Astrocyte of the cerebellum (primary cell): Measurements from ENCODE around the gene MFSD2B.
A peak's percentile ranks its signal among the peaks of the same experiment; 100 is the strongest.

Source experiments
- DNase-seq: peaks from one replicate; pipeline ENCODE4 v3.0.0-alpha.2; 2011; ENCODE audit warnings: low read depth
- H3K4me3 ChIP-seq: 2 replicates; pipeline ENCODE4 v1.5.1; 2011; ENCODE audit warnings: mild to moderate bottlenecking, low read depth, low read length, moderate library complexity
- in situ Hi-C: cut with HindIII; loops from 2 replicates; pipeline ENCODE4 v1.10.0; 2017; ENCODE audit warnings: low sequenced_read_pairs
- TF ChIP-seq, protein P1 (sequence below): IDR thresholded peaks from 2 replicates; pipeline ENCODE4 v1.5.1; 2012; ENCODE audit warnings: low read length, low read depth, moderate library complexity, mild to moderate bottlenecking; ENCODE audit errors: missing control alignments

The MFSD2B gene, protein sequence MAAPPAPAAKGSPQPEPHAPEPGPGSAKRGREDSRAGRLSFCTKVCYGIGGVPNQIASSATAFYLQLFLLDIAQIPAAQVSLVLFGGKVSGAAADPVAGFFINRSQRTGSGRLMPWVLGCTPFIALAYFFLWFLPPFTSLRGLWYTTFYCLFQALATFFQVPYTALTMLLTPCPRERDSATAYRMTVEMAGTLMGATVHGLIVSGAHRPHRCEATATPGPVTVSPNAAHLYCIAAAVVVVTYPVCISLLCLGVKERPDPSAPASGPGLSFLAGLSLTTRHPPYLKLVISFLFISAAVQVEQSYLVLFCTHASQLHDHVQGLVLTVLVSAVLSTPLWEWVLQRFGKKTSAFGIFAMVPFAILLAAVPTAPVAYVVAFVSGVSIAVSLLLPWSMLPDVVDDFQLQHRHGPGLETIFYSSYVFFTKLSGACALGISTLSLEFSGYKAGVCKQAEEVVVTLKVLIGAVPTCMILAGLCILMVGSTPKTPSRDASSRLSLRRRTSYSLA

DNA sequence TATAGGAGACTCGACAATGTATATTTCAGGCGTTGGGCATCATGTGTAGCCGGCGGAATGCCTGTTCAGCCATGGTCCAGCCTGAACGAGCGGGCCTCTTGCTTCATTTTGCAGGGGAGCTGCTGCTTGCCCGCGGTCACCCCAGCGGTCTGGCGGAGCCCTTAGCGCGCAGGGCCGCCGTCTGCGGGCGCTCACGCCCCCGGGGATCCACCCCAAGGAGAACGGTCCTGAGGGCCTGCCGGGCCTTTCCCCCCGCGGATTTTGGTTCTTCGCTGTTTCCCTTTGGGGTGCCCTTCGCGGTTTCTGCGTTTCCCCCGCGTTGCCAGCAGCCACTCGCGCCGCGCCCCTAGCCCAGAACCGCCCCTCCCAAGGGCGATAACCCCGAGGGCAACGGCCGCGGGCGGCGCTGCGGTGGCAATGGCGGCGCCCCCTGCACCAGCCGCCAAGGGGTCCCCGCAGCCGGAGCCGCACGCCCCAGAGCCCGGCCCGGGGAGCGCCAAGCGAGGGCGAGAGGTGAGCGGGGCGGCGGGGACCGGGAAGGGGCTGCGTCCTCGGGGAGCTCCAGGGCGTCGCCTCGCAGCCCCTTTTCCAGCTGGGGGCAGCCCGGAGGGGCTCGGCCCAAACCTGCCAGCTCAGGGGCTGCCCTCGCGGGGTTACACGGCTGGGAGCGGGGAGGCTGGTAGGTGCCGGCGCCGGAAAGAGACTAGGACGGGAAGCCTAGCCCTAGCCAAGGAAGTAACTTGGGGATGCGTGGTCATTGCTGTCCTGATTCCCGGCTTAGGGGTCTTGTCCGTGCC is at the start of gene MFSD2B:
Gene MFSD2B, plus strand, starts transcription at position 406 of the 797 bp plus-strand sequence. Its CDS starts 12 bp downstream, at position 418.
- TF ChIP-seq, protein P1, sequence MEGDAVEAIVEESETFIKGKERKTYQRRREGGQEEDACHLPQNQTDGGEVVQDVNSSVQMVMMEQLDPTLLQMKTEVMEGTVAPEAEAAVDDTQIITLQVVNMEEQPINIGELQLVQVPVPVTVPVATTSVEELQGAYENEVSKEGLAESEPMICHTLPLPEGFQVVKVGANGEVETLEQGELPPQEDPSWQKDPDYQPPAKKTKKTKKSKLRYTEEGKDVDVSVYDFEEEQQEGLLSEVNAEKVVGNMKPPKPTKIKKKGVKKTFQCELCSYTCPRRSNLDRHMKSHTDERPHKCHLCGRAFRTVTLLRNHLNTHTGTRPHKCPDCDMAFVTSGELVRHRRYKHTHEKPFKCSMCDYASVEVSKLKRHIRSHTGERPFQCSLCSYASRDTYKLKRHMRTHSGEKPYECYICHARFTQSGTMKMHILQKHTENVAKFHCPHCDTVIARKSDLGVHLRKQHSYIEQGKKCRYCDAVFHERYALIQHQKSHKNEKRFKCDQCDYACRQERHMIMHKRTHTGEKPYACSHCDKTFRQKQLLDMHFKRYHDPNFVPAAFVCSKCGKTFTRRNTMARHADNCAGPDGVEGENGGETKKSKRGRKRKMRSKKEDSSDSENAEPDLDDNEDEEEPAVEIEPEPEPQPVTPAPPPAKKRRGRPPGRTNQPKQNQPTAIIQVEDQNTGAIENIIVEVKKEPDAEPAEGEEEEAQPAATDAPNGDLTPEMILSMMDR, result no peak
- in situ Hi-C loops, result no loop called here
- DNase-seq, result no peak
- peak within 1 kb of the TSS; percentile 41 for H3K4me3 ChIP-seq

DNA sequence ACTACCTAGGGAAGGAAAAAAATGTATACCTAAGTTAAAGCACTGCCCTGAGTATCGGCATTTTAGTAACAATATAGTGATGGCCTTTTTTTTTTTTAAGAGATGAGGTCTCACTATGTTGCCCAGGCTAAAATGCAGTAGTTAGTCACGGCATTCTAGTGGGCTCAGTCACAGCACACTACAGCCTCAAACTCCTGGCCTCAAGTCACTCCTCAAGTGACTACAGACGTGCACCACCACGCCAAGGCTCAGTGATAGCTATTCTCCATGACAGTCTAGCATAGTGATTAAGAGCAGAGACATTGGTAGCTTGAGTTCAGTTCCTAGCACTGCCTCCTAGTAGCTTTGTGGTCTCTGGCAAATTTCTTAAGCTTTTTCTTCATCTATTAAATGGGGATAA is 42.0 kb upstream of the MFSD2B start:
- TF ChIP-seq, protein P1, result no peak
- in situ Hi-C loops, result no loop called here
- no peak overlapping the region for H3K4me3 ChIP-seq
- DNase-seq, result no peak

DNA sequence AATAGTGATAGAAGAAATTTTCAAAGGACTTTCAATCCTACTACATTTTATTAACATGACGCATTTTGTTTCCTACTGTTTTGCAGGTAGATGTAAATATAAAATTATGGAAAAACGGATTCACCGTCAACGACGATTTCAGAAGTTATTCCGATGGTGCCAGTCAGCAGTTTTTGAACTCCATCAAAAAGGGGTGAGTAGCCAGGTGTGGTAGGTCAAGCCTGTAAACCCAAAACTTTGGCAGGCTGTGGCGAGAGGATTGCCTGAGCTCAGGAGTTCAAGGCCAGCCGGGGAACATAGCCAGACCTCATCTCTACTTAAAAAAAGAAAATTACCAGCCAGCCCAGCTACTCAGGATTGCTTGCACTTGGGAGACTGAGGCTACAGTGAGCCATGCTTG is 33.0 kb upstream of the MFSD2B start:
- no peak overlapping the region for H3K4me3 ChIP-seq
- in situ Hi-C loops, result no loop called here
- TF ChIP-seq, protein P1, result no peak
- DNase-seq, result no peak

DNA sequence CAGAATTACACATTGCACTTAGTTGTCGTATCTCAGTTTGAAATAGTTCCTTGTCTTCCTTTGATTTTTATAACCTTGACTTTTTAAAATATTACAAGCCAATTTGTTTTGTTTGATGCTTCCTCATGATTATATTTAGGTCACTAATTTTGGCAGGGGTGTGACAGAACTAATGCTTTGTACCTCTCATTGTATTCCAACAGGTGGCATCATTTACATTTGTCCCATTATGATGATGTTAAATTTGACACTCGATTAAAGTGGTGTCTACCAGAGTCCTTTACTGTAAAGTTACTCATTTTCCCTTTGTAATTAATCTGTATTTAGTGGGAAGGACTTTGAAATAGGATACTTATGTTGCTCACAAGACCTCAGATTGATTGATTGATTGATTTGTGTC is 21.5 kb upstream of the MFSD2B start:
- no peak for DNase-seq
- TF ChIP-seq, protein P1, result no peak
- no peak overlapping the region for H3K4me3 ChIP-seq
- in situ Hi-C loops, result no loop called here

DNA sequence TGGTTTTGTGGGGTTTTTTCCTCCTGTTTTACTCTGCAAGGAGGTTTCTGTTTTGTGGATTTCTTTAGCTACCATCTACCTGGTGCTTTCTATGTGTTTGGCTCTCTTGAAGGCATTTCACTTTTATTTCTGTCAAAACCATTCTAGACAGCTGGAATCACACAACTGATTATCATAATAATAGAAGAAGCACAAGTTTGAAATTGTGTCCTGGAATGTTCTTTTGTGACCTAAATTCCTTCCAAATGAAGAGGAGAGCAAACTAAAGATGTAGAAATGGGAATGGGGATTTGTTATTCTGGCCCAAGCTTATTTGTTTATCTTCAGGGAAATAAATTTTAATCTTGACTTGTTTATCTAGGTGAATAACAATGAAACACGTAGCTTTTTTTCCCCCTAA is 17.0 kb upstream of the MFSD2B start:
- TF ChIP-seq, protein P1, result no peak
- no peak for DNase-seq
- in situ Hi-C loops, result no loop called here
- no peak overlapping the region for H3K4me3 ChIP-seq

DNA sequence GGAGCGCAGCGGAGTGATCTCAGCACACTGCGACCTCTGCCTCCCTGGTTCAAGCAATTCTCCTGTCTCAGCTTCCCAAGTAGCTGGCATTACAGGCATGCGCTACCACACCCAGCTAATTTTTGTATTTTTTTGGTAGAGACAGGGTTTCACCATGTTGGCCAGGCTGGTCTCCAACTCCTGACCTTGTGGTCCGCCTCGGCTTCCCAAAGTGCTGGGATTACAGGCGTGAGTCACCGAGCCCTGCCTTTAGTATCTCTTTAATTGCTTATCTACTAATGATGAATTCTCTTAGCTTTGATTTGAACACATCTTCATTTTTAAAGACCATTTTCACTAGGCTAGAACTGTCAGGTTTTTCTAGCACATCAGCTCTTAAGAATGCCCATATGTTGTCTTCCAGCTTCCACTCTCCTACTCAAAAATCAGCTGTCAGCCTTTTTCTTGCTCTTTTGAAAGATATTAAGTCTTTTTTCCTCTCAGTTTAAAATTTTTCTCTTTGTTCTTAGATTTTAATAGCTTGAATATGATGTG is 16.1 kb upstream of the MFSD2B start:
- H3K4me3 ChIP-seq, result no peak overlapping the region
- TF ChIP-seq, protein P1, result no peak
- no peak for DNase-seq
- in situ Hi-C loops, result no loop called here
